Panc1 (cell line): ENCODE data around the gene MYL5. TPM values are rescaled to one million over a fixed set of nuclear protein-coding genes. Genes with fewer than 3 reads are reported as not detected.
A peak's percentile ranks its signal among the peaks of the same experiment; 100 is the strongest.

ENCODE experiments used
- ATAC-seq: fragments of 200-7000 bp; cut with Tn5 transposase; 2 replicates; pipeline ENCODE4 v1.9.1; 2020; ENCODE audit warnings: mild to moderate bottlenecking, moderate library complexity
- BruUV-seq: library from RNA; stranded (reverse); fragments of 400-500 nt; replicated peaks from 2 replicates; lab custom pipeline; 2021; lab: Mats Ljungman, UMichigan
- CTCF ChIA-PET: fragments of 300-600 bp; sonication (Branson Sonifier 250); formaldehyde crosslinking; loops from one replicate; lab custom pipeline; 2022; ENCODE audit warnings: antibody characterized with exemption; lab: Charles Lee
- POLR2A ChIA-PET: fragments of 300-600 bp; sonication (Branson Sonifier 250); formaldehyde crosslinking; loops from one replicate; lab custom pipeline; 2022; ENCODE audit warnings: antibody characterized with exemption; lab: Charles Lee
- DNase-seq: peaks from one replicate; pipeline ENCODE4 v3.0.0-alpha.2; 2010; ENCODE audit warnings: low read depth, low spot score
- H3K27ac ChIP-seq: 2 replicates; pipeline ENCODE4 v1.5.1; 2011; ENCODE audit warnings: mild to moderate bottlenecking, low read length, inconsistent platforms
- H3K27me3 ChIP-seq: fragments of 200-500 bp; sonication (Bioruptor generic); 2 replicates; pipeline ENCODE4 v1.6.0; 2014; ENCODE audit warnings: low read length, inconsistent platforms; ENCODE audit not compliant: control insufficient read depth, insufficient read depth
- H3K36me3 ChIP-seq: fragments of 200-500 bp; sonication (Bioruptor generic); 2 replicates; pipeline ENCODE4 v1.5.1; 2014; ENCODE audit warnings: inconsistent platforms, mild to moderate bottlenecking, low read length, moderate library complexity; ENCODE audit not compliant: control insufficient read depth, insufficient read depth
- H3K4me1 ChIP-seq: 2 replicates; pipeline ENCODE4 v1.5.1; 2011; ENCODE audit warnings: inconsistent platforms, mild to moderate bottlenecking, low read length, moderate library complexity; ENCODE audit not compliant: control insufficient read depth, insufficient read depth
- H3K4me3 ChIP-seq, 2 experiments: 2 replicates each; pipeline ENCODE4 v1.5.1; 2011 to 2012; ENCODE audit warnings: low read depth in 2 of 2, low read length in 2 of 2, mild to moderate bottlenecking in 2 of 2, inconsistent platforms in 1 of 2, moderate library complexity in 1 of 2
- H3K9me3 ChIP-seq: fragments of 200-500 bp; sonication (Bioruptor generic); 2 replicates; pipeline ENCODE4 v1.5.1; 2014; ENCODE audit warnings: low read depth, mild to moderate bottlenecking, inconsistent platforms, low read length, moderate library complexity; ENCODE audit not compliant: control insufficient read depth, insufficient read depth
- CTCF ChIP-seq: fragments of 450-650 bp; IDR thresholded peaks from 2 replicates; pipeline ENCODE4 v1.5.1; 2017; ENCODE audit warnings: mild to moderate bottlenecking
- POLR2AphosphoS5 ChIP-seq: IDR thresholded peaks from 2 replicates; pipeline ENCODE4 v1.6.1; 2012; ENCODE audit warnings: mild to moderate bottlenecking, low read depth, low read length, moderate library complexity
- REST ChIP-seq, 2 experiments: IDR thresholded peaks; 2 replicates each; pipeline ENCODE4 v1.6.1; 2011 to 2012; ENCODE audit warnings: low read depth in 2 of 2, control low read depth in 1 of 2, low read length in 1 of 2, mild to moderate bottlenecking in 1 of 2, moderate library complexity in 1 of 2; ENCODE audit not compliant: insufficient read depth in 1 of 2
- SIN3A ChIP-seq: IDR thresholded peaks from 2 replicates; pipeline ENCODE4 v1.6.1; 2012; ENCODE audit warnings: low read depth, mild to moderate bottlenecking, low read length, moderate library complexity, borderline replicate concordance; ENCODE audit not compliant: insufficient read depth
- TCF7L2 ChIP-seq: IDR thresholded peaks from 2 replicates; pipeline ENCODE4 v1.6.1; 2011; ENCODE audit warnings: mild to moderate bottlenecking, low read depth, low read length, inconsistent platforms
- in situ Hi-C: cut with HindIII; loops from 2 replicates; pipeline ENCODE4 v1.10.0; 2016; ENCODE audit warnings: low sequenced_read_pairs, low pct_unique_long_range_greater_than_20kb
- intact Hi-C: fragments of 100-400 bp; cut with micrococcal nuclease; formaldehyde crosslinking; loops from one replicate; pipeline ENCODE4 v1.10.0; 2022; ENCODE audit not compliant: unreplicated experiment
- total RNA-seq: library from RNA; stranded (reverse); gene quantifications from one replicate; pipeline ENCODE4 v1.2.1, GENCODE V29; 2021; ENCODE audit not compliant: unreplicated experiment

The MYL5 gene
- total RNA-seq, 1 experiment from 2014 or later = 12.0 TPM

- no peak for TF ChIP-seq POLR2AphosphoS5
- no peak for TF ChIP-seq SIN3A
- no peak for TF ChIP-seq TCF7L2
- TF ChIP-seq REST (IDR thresholded peaks at IDR 0.05; ENCODE audit: insufficient read depth in 1 of 2, low read depth in 2 of 2, low read length in 1 of 2) = no peak
- no peak for TF ChIP-seq CTCF
- peak overlapping the region; percentile 34; the same call in 1 of the 2 replicates for H3K27ac ChIP-seq
- CTCF ChIA-PET = no interaction called here
Measured at GRCh38 chr4:706834-707598, 32.7 kb downstream of the MYL5 start.

GRCh38 chr4:707929-708630, 33.7 kb downstream of the MYL5 start:
- in situ Hi-C loops = no loop called here
- Histone ChIP-seq H3K4me1 (peaks cover 4% of the 10 kb centered on the region; the same call in 1 of the 2 replicates), H3K4me3 (no peak overlapping the region), H3K9me3 (no peaks in the 10 kb centered on the region), H3K36me3 (peaks cover 4% of the 10 kb centered on the region; the same call in 1 of the 2 replicates), H3K27ac (no peak overlapping the region), H3K27me3 (no peaks in the 10 kb centered on the region)
- no peak for DNase-seq
- ChIA-PET POLR2A (no interaction called here), CTCF (no interaction called here)
- intact Hi-C loops = no loop called here
- no peak for TF ChIP-seq REST (IDR thresholded peaks at IDR 0.05; ENCODE audit: insufficient read depth in 1 of 2, low read depth in 2 of 2, low read length in 1 of 2)
- no peak for TF ChIP-seq SIN3A
- no peak for TF ChIP-seq CTCF
- TF ChIP-seq TCF7L2 = no peak
- no peak for TF ChIP-seq POLR2AphosphoS5
- no TSS peak for BruUV-seq
- ATAC-seq = no peak

More at GRCh38 chr4:706834-707598, 32.7 kb downstream of the MYL5 start:
- POLR2A ChIA-PET = no interaction called here
- Histone ChIP-seq H3K36me3 (peaks cover 4% of the 10 kb centered on the region; the same call in 1 of the 2 replicates), H3K27me3 (no peaks in the 10 kb centered on the region), H3K4me1 (peaks cover 4% of the 10 kb centered on the region; the same call in 1 of the 2 replicates), H3K4me3 (peak overlapping the region; percentile 81 to 84), H3K9me3 (no peaks in the 10 kb centered on the region)
- BruUV-seq = no TSS peak
- DNase-seq = no peak
- in situ Hi-C loops (no loop called here), intact Hi-C loops (no loop called here)
- ATAC-seq = no peak
